GM12864 (cell line): ENCODE data around the gene NATD1.
"Not testable (repeated sequence)": the region's sequence is repeated elsewhere in the genome, so short reads cannot be mapped to it uniquely, and the experiment has no call there.

ENCODE experiments used
- DNase-seq: peaks from one replicate; pipeline ENCODE4 v3.0.0-alpha.2; 2011; ENCODE audit warnings: low read depth
- H3K4me3 ChIP-seq: 2 replicates; pipeline ENCODE4 v1.5.1; 2011; ENCODE audit warnings: mild to moderate bottlenecking, low read depth, low read length, control low read depth
- CTCF ChIP-seq: IDR thresholded peaks from 2 replicates; pipeline ENCODE4 v1.5.1; 2011; ENCODE audit warnings: low read depth, mild to moderate bottlenecking, moderate library complexity, low read length, control low read depth, inconsistent platforms; ENCODE audit errors: missing control alignments

Gene NATD1

DNA sequence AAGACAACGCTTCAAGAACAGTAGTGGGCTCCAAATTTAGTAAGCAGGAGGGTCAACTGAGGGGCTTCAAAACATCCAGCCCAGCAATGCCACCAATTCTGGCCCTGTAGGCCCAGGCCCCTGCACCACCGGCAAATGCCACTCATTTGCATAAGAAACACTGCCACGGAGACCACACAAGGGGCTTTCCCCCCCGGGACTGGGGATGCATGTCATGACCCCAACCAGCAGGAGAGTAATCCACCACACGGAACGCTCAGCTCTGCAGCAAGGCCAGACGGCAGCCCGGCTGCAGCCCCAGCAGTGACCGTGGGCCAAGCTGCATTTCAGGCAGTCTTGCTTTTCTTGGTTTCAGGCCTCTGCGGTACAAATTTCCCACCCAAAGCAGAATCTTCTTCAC lies 53.4 kb downstream of the NATD1 start:
- H3K4me3 ChIP-seq, result no peak overlapping the region
- no peak for TF ChIP-seq CTCF
- DNase-seq, result no peak

- no peak for DNase-seq
- no peak for TF ChIP-seq CTCF
- H3K4me3 ChIP-seq, result no peak overlapping the region
Measured at GRCh38 chr17:21199311-21199710, 53.9 kb downstream of the NATD1 start.

GRCh38 chr17:21198411-21198810 lies 54.8 kb downstream of the NATD1 start:
- no peak overlapping the region for H3K4me3 ChIP-seq
- no peak for DNase-seq
- TF ChIP-seq CTCF, result no peak

- no peak overlapping the region for H3K4me3 ChIP-seq
- no peak for TF ChIP-seq CTCF
- no peak for DNase-seq
Measured at GRCh38 chr17:21196126-21196525, 57.1 kb downstream of the NATD1 start.

- DNase-seq, result no peak
- no peak overlapping the region for H3K4me3 ChIP-seq
- TF ChIP-seq CTCF, result no peak
Measured at GRCh38 chr17:21194703-21195102, 58.5 kb downstream of the NATD1 start.

- DNase-seq, result no peak
- TF ChIP-seq CTCF, result no peak
- no peak overlapping the region for H3K4me3 ChIP-seq
Measured at GRCh38 chr17:21194226-21194625, 59.0 kb downstream of the NATD1 start.

DNA sequence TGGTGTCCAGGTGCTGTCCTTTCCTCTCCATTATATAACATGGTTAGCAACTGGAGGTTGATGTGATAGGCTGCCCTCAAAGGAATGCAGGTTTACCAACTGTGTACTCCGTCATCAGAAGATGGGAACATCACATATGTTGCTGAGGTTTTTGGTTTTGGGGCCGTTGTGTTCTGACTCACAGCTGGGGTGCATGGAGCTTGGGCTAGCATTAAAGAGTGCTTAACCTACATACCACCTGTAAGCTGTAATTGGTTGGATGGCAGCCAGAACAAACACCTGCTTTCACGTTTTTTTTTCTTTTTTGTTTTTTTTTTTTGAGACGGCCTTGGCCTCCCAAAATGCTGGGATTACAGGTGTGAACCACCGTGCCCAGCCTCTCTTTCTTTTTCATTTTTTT lies 60.2 kb downstream of the NATD1 start:
- TF ChIP-seq CTCF, result no peak
- no peak for DNase-seq
- no peak overlapping the region for H3K4me3 ChIP-seq

GRCh38 chr17:21192414-21192813 lies 60.8 kb downstream of the NATD1 start:
- not testable (repeated sequence) for H3K4me3 ChIP-seq, DNase-seq
